ENCODE data around the gene FHAD1. TPM values are rescaled to one million over a fixed set of nuclear protein-coding genes. Genes with fewer than 3 reads are reported as not detected.

Gene FHAD1
- total RNA-seq, 4 donors from 2014 or later = 0.96 TPM; not detected in 3

- TF ChIP-seq CTCF (IDR thresholded peaks at IDR 0.05) = peak in 2 of 3 donors; percentile 60 to 97
- ATAC-seq (ENCODE audit: low FRiP score) (peak; percentile 88), DNase-seq (ENCODE audit: low spot score) (peak; percentile 62)
Observed at GRCh38 chr1:15323351-15323988, 76.4 kb downstream of the FHAD1 start.

- DNase-seq (ENCODE audit: low spot score) (no peak), ATAC-seq (ENCODE audit: low FRiP score) (no peak)
- no peak for TF ChIP-seq CTCF (IDR thresholded peaks at IDR 0.05)
Observed at GRCh38 chr1:15323989-15324868, 77.2 kb downstream of the FHAD1 start.

- no peak for TF ChIP-seq CTCF (IDR thresholded peaks at IDR 0.05)
- DNase-seq (ENCODE audit: low spot score) = no peak
- no peak for ATAC-seq (ENCODE audit: low FRiP score)
Observed at GRCh38 chr1:15324869-15325335, 77.9 kb downstream of the FHAD1 start.

GRCh38 chr1:15325375-15326085, 78.5 kb downstream of the FHAD1 start:
- ATAC-seq (ENCODE audit: low FRiP score) (no peak), DNase-seq (ENCODE audit: low spot score) (no peak)
- no peak for TF ChIP-seq CTCF (IDR thresholded peaks at IDR 0.05)

GRCh38 chr1:15326691-15327588, 79.9 kb downstream of the FHAD1 start:
- ATAC-seq (ENCODE audit: low FRiP score) = no peak
- TF ChIP-seq CTCF (IDR thresholded peaks at IDR 0.05) = no peak

More at GRCh38 chr1:15326691-15327588, 79.9 kb downstream of the FHAD1 start:
- no peak for DNase-seq (ENCODE audit: low spot score)
